ENCODE data around the gene NR1D1.

The NR1D1 gene

DNA sequence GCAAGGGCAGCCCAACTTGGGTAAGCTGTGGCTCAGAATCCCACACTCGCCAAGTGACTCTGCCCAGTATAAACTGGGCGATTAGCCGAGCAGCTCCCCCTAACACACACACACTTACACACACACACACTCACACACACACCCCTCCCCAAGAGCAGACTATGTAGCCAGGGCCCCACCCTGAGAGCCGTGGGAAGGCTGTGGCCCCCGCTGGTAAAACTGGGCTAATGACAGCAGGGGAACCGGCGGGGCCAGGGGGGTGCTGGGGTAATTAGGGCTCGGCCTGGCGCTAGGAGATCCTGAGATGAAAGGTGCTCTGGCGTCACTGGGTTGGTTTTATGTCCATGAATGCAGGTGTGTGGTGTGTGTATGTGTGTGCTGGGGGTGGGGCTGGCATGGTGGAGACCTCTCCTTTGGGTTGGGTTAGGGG is 38.8 kb downstream of the NR1D1 start:
- no peak for DNase-seq

DNA sequence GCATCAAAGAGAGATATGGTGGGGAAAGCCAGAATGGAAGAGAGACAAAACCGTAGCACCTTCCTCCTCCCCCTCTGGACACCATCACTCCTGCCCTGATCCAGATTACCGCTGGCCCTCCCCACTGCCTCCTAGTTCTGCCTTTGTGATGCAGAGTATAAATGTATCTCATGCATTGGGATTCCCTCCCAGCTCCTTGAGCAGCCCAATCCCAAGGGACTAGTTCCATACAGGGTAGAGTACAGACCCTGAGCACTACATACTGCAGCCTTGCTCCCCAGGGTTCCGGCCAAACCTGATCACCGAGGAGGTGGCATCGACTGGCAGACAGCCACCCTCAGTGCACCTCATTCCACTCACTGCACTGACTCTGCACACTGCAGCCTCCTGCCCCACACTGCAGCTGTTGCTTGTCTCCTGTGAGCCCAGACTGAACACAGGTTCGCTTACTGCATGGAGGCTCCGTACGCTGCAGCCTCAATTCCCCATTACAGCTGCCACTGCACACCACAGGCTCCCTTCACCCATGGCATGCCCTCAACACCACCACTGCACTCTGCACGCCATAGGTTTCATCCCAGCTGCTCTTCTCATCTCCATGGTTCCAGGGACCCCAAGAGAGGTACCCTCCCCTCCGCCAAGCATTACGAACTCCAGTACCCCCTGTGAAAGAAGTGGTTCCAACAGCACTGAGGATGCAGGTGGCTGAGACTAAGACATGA is 39.3 kb downstream of the NR1D1 start:
- DNase-seq, result no peak

DNA sequence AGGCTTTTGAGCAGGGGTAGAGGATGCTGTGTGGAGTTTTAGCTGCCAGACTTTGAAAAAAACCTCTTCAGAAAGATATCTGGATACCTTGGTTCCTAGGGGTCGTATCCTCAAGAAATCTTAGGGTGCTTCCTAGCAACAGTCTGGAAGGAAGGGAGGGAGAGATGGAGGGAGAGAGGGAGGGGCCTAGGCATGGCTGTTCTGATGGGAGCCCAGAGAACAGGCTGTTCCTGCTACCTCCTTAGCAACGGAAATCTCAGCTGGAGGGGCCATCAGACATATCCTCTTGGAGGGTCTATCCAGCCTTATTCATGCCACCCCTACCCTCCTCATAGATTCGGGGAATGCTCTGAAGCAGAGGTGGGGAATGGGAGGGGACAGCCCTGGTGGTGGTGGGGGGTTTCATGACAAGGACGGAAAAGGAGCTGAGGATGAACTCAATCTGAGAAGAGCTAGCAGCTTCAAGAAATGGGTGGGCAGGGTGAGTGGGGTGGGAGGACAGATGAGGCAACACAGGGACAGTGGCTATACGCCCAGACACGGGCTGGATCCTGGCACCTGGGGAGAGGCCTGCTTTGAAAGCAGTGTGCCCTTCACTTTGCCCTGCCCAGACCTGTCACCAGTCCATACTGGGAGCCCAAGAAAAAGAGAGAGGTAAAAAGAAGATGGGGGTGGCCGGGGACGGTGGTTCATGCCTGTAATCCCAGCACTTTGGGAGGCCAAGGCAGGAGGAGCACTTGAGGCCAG is 40.5 kb downstream of the NR1D1 start:
- no peak for DNase-seq

DNA sequence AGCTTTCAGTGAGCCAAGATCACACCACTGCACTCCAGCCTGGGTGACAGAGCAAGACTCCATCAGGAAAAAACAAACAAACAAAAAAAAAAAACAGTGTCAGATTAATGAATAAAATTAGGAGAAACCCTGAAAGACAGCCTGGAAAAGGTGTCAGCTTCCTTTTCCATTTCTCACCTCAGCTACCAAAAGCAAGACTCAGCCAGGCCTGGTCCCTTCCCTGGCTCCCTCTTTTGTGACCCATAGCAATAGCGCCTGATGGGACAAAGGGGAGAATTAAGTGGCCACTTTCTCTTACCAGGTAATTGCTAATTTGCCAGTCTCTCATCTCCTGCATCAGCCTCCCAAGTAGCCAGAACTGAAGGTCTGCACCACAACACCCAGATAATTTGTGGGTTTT is 41.5 kb downstream of the NR1D1 start:
- DNase-seq, result no peak

DNA sequence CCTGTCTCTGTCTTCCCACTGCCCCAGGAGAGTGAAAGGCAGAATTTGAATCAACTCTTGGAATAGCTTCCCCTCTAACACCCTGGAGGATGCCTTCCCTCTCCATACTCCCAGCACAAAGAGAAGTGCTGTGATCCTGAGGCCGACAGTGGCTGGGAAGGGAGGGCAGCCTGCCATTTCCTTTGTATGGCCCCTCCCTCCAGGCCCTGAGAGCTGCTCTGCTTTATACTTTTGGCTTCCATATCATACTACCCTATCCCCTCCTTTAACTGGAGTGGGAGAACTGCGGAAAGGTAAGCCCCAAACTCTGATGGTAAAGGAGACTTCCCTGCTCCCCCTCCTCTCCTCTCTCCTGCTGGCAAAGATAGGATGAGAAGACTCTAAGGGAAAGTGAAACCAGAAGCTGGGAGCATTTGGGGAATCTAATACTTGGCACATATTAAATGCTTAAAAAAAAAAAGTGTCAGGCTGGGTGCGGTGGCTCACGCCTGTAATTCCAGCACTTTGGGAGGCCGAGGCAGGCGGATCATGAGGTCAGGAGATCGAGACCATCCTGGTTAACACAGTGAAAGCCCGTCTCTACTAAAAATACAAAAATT is 42.1 kb downstream of the NR1D1 start:
- no peak for DNase-seq

DNA sequence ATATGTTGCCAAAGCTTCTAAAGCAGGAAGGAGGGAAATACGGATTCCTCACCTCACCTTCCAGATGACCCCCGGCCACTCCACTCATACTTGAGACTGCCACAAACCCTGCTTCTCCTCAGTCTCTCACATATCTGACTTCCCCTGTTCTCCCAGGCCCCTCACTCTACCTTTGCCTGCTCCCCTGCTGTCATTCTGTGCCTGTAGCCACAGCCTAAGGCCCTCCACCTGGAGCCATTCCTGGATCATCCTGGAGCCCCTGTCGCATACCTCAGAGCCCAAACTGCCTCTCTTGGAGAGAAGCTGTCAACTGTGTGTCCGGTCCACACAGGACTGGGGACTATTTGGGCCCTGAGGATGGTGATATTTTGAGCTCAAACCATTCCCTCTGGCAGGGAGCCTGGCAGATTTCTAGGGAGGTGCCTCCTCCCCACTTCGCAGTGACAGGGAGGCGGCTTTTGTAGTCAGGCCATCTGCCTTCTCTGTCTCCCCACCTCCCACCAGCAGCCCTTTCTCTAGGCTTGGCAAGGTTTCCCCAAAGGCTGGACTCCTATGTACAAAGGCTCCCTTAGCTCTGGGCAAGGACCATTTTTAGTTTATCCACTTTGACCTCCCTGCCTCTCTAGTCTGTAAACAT is 43.9 kb downstream of the NR1D1 start:
- no peak for DNase-seq
